GM19238 (cell line): Measurements from ENCODE around the gene ZSCAN5A.
"Not testable (repeated sequence)": the region's sequence is repeated elsewhere in the genome, so short reads cannot be mapped to it uniquely, and the experiment has no call there.

Source experiments
- DNase-seq: peaks from one replicate; pipeline ENCODE4 v3.0.0; 2011; ENCODE audit warnings: low spot score; ENCODE audit not compliant: insufficient read length

Gene ZSCAN5A

GRCh38 chr19:56211718-56212117 is 102.9 kb downstream of the ZSCAN5A start:
- no peak for DNase-seq

GRCh38 chr19:56210036-56210435 is 104.6 kb downstream of the ZSCAN5A start:
- not testable (repeated sequence) for DNase-seq

- no peak for DNase-seq
Measured at GRCh38 chr19:56209091-56209490, 105.5 kb downstream of the ZSCAN5A start.

- not testable (repeated sequence) for DNase-seq
Measured at GRCh38 chr19:56207581-56207980, 107.1 kb downstream of the ZSCAN5A start.

GRCh38 chr19:56201973-56202372 is 112.7 kb downstream of the ZSCAN5A start, which contains the start of gene ZSCAN5C:
TSS of gene ZSCAN5C (plus strand) at chr19:56202273. CDS start at chr19:56205914, 3,641 bp downstream.
- no peak for DNase-seq

- no peak for DNase-seq
Measured at GRCh38 chr19:56199687-56200086, 115.0 kb downstream of the ZSCAN5A start.

GRCh38 chr19:56197646-56198045 is 117.0 kb downstream of the ZSCAN5A start, which contains the start of gene ZSCAN5B:
TSS of gene ZSCAN5B (minus strand) at chr19:56197783. CDS start at chr19:56193052, 4,731 bp downstream.
- DNase-seq: not testable (repeated sequence)

- DNase-seq: no peak
Measured at GRCh38 chr19:56193981-56194640, 120.5 kb downstream of the ZSCAN5A start.

GRCh38 chr19:56191711-56192110 is 122.9 kb downstream of the ZSCAN5A start:
- no peak for DNase-seq

GRCh38 chr19:56191115-56191514 is 123.5 kb downstream of the ZSCAN5A start:
- no peak for DNase-seq

GRCh38 chr19:56189785-56190184 is 124.9 kb downstream of the ZSCAN5A start:
- DNase-seq: no peak

GRCh38 chr19:56177564-56178243 is 136.9 kb downstream of the ZSCAN5A start:
- no peak for DNase-seq

GRCh38 chr19:56176881-56177280 is 137.8 kb downstream of the ZSCAN5A start:
- no peak for DNase-seq

- DNase-seq: not testable (repeated sequence)
Measured at GRCh38 chr19:56176310-56176709, 138.3 kb downstream of the ZSCAN5A start.

GRCh38 chr19:56175861-56176307 is 138.8 kb downstream of the ZSCAN5A start, which contains the start of gene GALP:
TSS of gene GALP (plus strand) at chr19:56176008. CDS start at chr19:56177109, 1,101 bp downstream.
- DNase-seq: not testable (repeated sequence)

GRCh38 chr19:56174550-56174949 is 140.1 kb downstream of the ZSCAN5A start:
- no peak for DNase-seq

- DNase-seq: no peak
Measured at GRCh38 chr19:56174086-56174485, 140.6 kb downstream of the ZSCAN5A start.
